MV-4-11 (cell line): Measurements from ENCODE around the gene BLID.

ENCODE experiments used
- DNase-seq: peaks from one replicate; lab custom pipeline; 2025; lab: John Stamatoyannopoulos, UW

The BLID gene

DNA sequence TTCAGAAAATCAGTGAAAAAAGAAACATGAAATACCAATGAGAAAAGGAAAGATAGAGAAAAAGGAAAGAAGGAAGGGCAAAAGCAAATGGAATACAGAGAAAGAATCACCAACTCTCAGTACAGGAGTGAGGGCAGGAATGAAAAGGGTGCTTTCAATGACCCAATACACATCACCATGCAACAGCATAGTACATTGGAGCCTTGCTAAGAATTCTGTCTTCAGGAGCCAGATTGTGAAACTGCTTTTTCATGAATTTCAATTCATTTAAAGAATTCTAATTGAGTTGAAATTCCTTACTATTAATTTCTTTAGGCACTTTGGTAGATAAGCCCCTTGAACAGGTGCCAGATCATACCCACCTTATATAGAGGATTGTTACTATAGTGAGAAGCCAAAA lies 34.9 kb downstream of the BLID start:
- DNase-seq = no peak

DNA sequence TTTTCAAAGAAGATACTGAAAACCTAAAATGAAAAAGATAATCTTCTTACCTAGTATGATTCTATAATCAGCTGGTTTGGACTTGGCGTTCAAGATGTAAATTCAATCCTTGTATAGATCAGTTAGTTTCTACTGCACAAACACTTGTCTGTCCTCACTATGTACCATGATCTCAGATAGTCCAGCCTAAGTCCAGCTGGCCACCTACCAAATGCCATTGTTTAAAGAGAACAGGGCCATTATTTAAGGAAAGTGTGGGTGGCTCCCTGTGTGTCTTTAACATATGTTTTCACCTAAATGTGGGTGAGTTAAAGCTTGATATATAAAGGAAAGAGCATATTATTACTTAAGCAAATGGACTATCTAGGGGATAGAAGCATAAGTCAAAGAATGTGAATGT lies 38.6 kb downstream of the BLID start:
- DNase-seq = no peak

GRCh38 chr11:122076512-122077120 lies 39.4 kb downstream of the BLID start:
- no peak for DNase-seq

DNA sequence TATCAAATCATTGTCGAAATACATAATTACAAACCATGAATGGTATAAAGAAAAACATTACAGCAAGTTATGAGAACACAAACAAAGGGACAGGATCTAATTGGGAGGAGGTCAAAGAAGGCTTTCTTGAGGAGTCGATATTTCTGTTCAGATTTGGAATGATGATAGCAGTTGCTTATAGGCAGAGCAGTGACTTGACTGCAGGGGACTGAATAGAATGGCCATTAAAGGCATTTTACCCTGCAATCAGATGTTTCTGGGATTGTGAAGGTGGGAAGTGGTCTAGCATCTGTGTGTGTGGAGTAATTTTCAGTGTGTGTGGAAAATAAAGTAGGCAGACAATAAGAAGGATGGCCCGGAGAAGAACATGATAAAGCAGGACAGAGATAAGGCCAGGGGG lies 41.0 kb downstream of the BLID start:
- DNase-seq = no peak

DNA sequence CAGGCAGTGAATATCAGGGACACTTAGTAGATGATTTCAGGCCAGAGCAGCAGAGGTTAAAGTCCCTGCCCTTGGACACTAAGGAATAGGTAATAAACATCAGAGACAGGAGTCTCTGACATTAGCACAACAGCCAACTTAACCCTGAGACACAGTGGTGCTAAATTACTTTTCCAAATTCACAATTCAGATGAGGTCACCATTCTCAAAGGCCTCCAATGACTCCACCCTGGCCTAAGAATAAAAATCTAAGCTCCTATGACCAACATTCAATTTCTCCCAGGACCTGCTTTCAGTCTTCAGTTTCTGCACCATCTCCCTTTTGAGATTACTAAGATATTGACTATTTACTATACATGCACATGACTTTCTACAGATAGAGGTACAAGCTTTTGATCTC lies 42.0 kb downstream of the BLID start:
- DNase-seq = no peak

DNA sequence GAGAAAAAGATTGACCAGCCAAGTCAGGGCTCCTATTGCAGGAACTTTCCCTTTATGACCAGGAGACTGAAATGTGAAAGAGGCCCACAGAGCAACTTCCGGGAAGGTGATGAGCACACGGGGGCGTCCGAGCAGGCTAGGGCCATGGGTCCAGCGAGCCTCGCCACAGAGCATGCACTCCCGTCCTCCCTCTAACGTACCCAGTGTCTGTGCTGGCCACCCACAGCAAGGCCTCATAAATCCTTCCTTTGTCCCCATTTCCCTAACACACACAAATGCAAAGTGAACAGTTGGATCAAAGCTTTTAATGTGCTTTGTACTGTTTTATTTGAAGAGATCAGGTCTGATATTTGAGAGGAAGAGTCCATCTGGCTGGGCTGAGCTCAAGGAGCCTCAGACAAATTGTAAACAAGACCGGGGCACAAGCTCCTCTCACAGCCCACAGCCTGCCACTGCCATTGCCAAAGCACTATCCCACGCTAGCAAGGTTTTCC lies 44.3 kb downstream of the BLID start:
- DNase-seq = no peak

- peak; percentile 19 for DNase-seq
These were observed 46.2 kb downstream of the BLID start for GRCh38 chr11:122069707-122070360.

GRCh38 chr11:122068837-122069236 lies 47.2 kb downstream of the BLID start:
- no peak for DNase-seq

- no peak for DNase-seq
These were observed 47.9 kb downstream of the BLID start for GRCh38 chr11:122068141-122068540.
